ENCODE results near the gene CT55.
"Not testable (repeated sequence)": the region's sequence is repeated elsewhere in the genome, so short reads cannot be mapped to it uniquely, and the experiment has no call there.

CT55 gene

GRCh38 chrX:135170877-135171519, at the start of gene CT55:
TSS of gene CT55 (minus strand) at chrX:135171398. CDS start at chrX:135171171, 227 bp downstream.
- DNase-seq (ENCODE audit: low spot score) = peak; percentile 8

GRCh38 chrX:135213200-135213844, 42.1 kb upstream of the CT55 start:
- no peak for DNase-seq (ENCODE audit: low spot score)

GRCh38 chrX:135206427-135206826, 35.2 kb upstream of the CT55 start:
- not testable (repeated sequence) for DNase-seq (ENCODE audit: low spot score)

GRCh38 chrX:135200297-135200696, 29.1 kb upstream of the CT55 start:
- no peak for DNase-seq (ENCODE audit: low spot score)

- DNase-seq (ENCODE audit: low spot score) = peak; percentile 53
Measured at GRCh38 chrX:135194684-135195083, 23.5 kb upstream of the CT55 start.

GRCh38 chrX:135193740-135194139, 22.5 kb upstream of the CT55 start:
- DNase-seq (ENCODE audit: low spot score) = no peak

- no peak for DNase-seq (ENCODE audit: low spot score)
Measured at GRCh38 chrX:135191838-135192237, 20.6 kb upstream of the CT55 start.

GRCh38 chrX:135185795-135186443, 14.7 kb upstream of the CT55 start:
- DNase-seq (ENCODE audit: low spot score) = peak; percentile 54

GRCh38 chrX:135178636-135179035, 7.4 kb upstream of the CT55 start:
- no peak for DNase-seq (ENCODE audit: low spot score)

- DNase-seq (ENCODE audit: low spot score) = no peak
Measured at GRCh38 chrX:135170468-135170867, 730 bp downstream of the CT55 start.

GRCh38 chrX:135169534-135169933, 1.7 kb downstream of the CT55 start:
- not testable (repeated sequence) for DNase-seq (ENCODE audit: low spot score)

GRCh38 chrX:135168486-135168885, 2.7 kb downstream of the CT55 start:
- no peak for DNase-seq (ENCODE audit: low spot score)

GRCh38 chrX:135154688-135155087, 16.5 kb downstream of the CT55 start:
- DNase-seq (ENCODE audit: low spot score) = not testable (repeated sequence)

- DNase-seq (ENCODE audit: low spot score) = not testable (repeated sequence)
Measured at GRCh38 chrX:135126145-135126544, 45.1 kb downstream of the CT55 start.

GRCh38 chrX:135120056-135120576, 51.1 kb downstream of the CT55 start, which contains the start of gene ETDB:
TSS of gene ETDB (minus strand) at chrX:135120526. CDS start at chrX:135119261, 1,265 bp downstream.
- not testable (repeated sequence) for DNase-seq (ENCODE audit: low spot score)

- DNase-seq (ENCODE audit: low spot score) = not testable (repeated sequence)
Measured at GRCh38 chrX:135116064-135116463, 55.1 kb downstream of the CT55 start.

GRCh38 chrX:135114392-135114791, 56.8 kb downstream of the CT55 start:
- no peak for DNase-seq (ENCODE audit: low spot score)

- DNase-seq (ENCODE audit: low spot score) = no peak
Measured at GRCh38 chrX:135112743-135113142, 58.5 kb downstream of the CT55 start.

- peak; percentile 17 for DNase-seq (ENCODE audit: low spot score)
Measured at GRCh38 chrX:135112096-135112729, 59.0 kb downstream of the CT55 start.

GRCh38 chrX:135109554-135109953, 61.6 kb downstream of the CT55 start:
- no peak for DNase-seq (ENCODE audit: low spot score)

Measured in iPS-NIHi11 (cell line).